Hypothalamus (tissue), 51 donors: ENCODE measurements around the gene ULK2.

Source experiments
- DNase-seq, 51 donors: peaks; one replicate each; lab custom pipeline; 2025; lab: John Stamatoyannopoulos, UW

ULK2 gene

DNA sequence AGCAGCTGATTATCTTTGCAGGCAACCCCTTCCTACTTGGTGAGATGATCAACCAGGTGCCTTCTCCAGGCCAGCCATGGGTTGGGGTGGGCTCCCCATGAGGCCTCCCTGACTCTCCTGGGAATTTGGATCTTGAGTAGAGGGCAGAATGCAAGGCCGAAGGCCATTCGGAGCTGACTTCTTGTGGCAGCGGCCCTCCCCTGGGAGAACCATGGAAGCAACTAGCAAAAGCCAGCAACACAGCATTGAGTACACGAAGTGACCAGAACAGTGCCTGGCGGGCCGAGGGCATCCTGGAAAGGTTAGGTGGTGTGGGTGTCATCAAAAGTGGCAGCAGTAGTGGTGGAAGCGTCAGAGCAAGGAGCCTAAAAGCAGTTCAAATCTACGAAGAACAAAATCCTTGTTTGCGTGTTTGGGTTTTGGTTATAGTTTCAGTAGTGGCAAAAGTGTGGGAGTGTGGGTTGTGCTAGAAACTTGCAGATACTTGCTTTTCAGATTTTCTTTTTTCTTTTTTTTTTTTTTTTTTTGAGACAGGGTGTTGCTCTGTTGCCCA is 117.6 kb downstream of the ULK2 start:
- no peak for DNase-seq

DNA sequence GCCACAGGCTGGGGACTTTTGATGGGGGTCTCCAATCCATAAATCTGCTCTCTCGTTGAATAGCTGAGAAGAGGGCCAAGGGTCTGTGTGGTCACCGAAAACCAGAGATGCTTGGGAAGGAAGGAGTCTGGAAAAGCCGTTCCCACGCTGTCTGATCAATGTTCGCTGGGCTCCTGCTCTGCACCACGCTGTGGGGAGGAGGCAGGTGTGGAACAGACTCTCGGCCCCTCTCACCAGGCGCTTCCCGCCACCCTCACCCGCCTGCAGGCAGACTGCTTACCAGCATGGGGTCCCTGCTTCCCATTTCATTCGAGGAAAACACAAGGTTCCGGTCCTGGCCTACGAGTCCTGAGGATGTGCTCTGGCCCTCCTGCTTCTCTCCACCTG is 118.9 kb downstream of the ULK2 start:
- DNase-seq, result no peak

GRCh38 chr17:19747829-19748806 is 119.6 kb downstream of the ULK2 start, which contains the start of gene ALDH3A1:
Gene ALDH3A1, minus strand, starts transcription at chr17:19748298. Its CDS starts 3,169 bp downstream, at chr17:19745129.
- DNase-seq, result peak in 9 of 51 donors; percentile 10 to 26 (median 16)

DNA sequence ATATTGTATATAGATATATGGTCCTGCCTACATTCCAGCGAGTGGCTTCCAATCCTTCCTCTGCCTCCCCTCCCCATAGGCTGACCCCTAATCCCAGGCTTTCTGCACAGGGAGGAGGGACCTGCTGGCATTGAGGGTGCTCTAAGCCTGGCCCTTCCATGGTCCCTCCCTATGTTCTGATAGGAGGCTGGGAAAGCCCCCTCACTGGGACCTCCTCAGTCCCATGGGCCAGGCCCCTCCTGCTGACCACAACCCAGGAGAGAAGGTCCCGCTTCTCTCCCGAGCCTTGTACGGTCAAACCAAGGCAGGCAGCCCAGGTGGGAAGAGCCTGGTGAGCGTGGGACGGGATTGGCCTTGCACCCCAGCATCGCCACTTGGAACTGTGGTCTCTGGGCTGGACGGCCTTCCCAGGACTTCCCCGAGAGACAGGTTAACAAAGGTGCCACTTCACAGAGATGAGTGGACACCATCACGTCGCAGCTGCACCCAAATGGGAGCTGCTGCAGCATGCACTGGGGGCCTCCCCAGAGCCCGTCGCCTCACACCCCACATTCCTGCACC is 120.5 kb downstream of the ULK2 start:
- no peak for DNase-seq

GRCh38 chr17:19746517-19746916 is 121.2 kb downstream of the ULK2 start:
- no peak for DNase-seq

- peak; percentile 23 to 93 (median 79) for DNase-seq
Observed at GRCh38 chr17:19744922-19745757, 122.6 kb downstream of the ULK2 start.

DNA sequence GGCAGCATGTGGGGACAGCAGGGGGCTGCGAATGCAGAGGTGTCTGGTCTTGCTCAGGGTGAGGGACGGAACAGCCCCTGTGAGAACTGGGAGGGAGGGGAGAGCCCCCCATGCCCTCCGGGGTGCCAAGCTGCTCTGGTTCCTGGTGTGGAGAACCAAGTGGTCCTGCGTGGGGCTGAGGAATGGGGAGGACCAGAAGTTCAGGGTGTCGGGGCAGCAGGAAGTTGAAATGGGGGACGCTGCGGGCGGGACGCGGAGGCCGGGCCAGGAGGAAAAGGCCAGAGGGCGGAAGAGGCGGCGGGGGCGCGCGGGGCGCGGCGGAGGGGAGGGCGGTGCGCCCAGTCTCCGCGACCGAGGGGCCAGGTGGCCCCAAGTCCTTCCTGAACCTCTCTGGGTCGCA is 123.2 kb downstream of the ULK2 start:
- peak in 3 of 51 donors; percentile 31 to 52 (median 43) for DNase-seq

DNA sequence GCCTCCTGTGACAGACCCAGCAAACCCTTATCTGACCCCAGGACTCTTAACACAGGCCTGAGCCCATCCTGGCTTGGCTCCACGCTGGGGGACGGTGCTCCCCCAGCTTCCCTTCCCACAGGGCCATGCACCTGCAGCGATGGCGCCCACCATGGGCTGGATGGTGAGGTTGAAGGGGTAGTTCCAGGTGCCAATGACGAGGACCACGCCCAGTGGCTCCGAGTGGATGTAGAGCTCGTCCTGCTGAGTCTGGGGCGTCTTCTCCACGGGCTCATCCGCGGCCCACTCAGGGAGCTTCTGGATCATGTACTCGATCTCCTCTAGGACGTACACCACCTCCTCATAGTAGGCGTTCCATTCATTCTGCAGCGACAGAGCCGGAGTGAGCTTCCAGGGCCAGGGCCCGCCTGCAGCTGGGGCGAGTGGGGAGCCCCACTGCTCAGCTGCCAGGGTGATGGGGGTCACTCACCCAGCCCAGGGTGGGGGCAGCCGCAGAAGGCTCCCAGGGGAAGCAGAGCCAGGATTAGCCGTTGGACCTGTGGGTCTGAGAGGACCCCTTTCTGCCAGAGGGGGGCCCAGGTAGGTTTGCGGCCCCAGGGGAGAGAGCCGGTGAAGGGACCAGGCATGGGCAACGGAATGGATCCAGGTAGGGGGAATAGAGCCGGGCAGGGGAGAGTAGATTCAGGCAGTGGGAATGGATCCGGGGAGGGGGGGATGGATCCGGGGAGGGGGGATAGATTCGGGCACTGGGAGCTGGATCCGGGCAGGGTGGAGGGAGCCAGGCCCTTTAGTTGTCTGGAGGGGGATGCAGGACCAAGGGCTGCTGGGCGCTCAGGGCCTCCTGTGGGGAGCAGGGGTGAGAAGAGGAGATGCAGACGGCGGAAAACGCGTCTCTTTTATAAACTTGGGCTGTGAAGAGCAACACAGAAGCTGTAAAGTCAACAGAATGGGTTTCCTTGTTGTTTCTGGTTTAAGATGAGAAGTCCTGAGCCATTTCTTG is 124.3 kb downstream of the ULK2 start:
- DNase-seq, result no peak

DNA sequence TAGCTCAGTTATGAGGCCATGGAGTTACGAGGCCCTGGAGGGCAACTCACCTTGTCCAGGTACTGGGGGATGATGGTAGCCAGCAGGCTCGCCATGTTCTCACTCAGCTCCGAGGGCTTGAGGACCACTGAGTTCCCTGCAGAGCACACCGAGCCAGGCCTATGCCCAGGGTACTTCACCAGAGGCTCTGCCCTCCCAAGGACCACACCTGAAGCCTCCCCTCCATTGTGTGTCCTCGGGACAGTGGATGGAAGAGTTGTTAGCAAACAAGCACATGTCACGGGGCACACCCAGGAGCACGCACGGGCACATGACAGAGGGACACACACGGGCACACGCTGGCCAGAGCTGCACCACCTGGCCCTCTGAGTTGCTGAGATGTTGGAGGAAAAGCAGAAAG is 125.2 kb downstream of the ULK2 start:
- DNase-seq, result no peak

GRCh38 chr17:19741832-19742457 is 125.8 kb downstream of the ULK2 start:
- no peak for DNase-seq

- DNase-seq, result no peak
Observed at GRCh38 chr17:19740933-19741332, 126.8 kb downstream of the ULK2 start.

DNA sequence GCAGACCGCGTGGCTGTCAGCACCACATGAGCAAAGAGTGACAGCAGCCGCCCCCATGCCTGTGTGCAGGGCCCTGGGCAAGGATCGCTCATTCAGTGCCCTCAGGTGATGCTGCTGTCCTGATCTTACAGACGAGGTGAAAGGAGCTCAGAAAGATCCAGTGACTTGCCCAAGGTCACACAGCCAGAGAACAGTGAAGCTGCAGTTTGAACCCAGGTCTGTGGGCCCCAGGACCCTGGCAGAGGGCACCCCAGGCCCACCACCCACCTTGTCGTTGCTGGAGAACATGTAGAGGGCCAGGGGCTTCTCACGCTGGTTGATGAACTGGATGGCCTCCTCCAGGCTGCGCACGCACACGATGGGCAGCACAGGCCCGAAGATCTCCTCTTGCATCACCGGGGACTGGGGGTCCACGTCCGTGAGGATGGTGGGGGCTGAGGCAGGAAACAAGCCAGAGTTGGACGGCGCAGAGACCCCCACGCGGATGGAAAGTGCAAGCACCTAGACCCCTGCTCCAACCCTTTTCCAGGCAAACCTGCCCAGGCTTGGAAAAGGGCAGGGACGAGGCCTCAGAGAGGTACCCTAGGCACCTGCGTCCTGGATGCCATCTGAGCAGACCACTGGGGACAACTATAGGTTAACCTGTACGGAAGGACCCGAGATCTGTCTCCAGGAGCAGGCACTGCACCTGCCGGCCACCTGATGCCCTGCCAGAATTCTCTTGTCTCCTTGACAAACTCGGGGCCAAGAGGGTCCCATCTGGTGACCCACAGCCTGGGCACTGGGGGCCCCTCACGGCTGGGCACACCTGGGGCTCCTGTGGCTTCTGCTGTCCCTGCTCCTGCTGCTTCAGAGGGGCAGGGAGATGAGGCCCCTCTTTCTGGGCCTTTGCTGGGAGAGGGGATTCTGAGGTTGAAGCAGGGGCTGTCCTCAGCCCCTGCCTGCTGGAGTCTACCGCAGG is 128.2 kb downstream of the ULK2 start:
- DNase-seq, result no peak

GRCh38 chr17:19738757-19739156 is 129.0 kb downstream of the ULK2 start:
- DNase-seq, result no peak

DNA sequence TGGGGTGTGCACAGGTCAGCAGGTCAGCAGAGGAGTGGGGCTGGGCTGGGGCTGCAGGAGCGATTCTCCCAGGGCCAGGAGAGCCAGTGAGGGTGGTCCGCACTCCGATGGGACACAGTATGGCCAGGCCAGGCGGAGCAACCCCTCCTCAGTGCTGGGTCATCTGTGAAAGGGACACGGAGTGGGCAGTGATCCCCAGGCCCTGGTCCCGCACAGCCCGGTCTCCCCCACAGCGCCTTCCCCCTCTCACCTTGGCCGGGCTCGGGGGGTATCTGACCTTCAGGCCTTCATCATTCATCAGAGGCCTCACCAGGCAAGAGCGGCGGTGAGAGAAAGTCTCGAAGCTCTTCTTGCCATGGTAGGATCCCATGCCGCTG is 129.7 kb downstream of the ULK2 start:
- DNase-seq, result no peak

GRCh38 chr17:19737305-19738072 is 130.2 kb downstream of the ULK2 start:
- no peak for DNase-seq

- no peak for DNase-seq
Observed at GRCh38 chr17:19736071-19736470, 131.7 kb downstream of the ULK2 start.

GRCh38 chr17:19733953-19734526 is 133.7 kb downstream of the ULK2 start:
- no peak for DNase-seq
